ENCODE data around the gene CEBPZ.

GRCh38 chr2:37167636-37168180 lies 63.7 kb downstream of the CEBPZ start:
- TF ChIP-seq CTCF (IDR thresholded peaks at IDR 0.05), result no peak
- no peak for TF ChIP-seq EP300 (IDR thresholded peaks at IDR 0.05)
- TF ChIP-seq POLR2A (IDR thresholded peaks at IDR 0.05), result no peak

Measured in upper lobe of left lung (tissue), 4 donors.